HepG2 (cell line): ENCODE results near the gene SPATA12. TPM values are rescaled to one million over a fixed set of nuclear protein-coding genes. Genes with fewer than 3 reads are reported as not detected.

Experiments
- ELF3 ChIP-seq: IDR thresholded peaks from 2 replicates; pipeline ENCODE4 v1.6.1; 2016; ENCODE audit warnings: missing genetic modification reagents, missing compliant biosample characterization
- ETV5 ChIP-seq: IDR thresholded peaks from 2 replicates; pipeline ENCODE4 v1.6.1; 2018; ENCODE audit warnings: missing biosample characterization, missing genetic modification reagents, inconsistent platforms, borderline replicate concordance
- FOXA1 ChIP-seq, 2 experiments: fragments of 450-650 bp in 1 of 2; sonication (generic) in 1 of 2; formaldehyde crosslinking in 1 of 2; IDR thresholded peaks; 2 replicates each; pipeline versions ENCODE4 v1.4.0 to v1.6.1; 2016 to 2020; ENCODE audit warnings: missing genetic modification reagents in 1 of 2
- GATAD2A ChIP-seq: IDR thresholded peaks from 2 replicates; pipeline ENCODE4 v1.6.1; 2016
- GTF3A ChIP-seq: sonication (generic); formaldehyde crosslinking; conservative IDR thresholded peaks from 2 replicates; pipeline ENCODE4 v1.4.0; 2020; ENCODE audit warnings: mild to moderate bottlenecking, missing genetic modification reagents
- HIC2 ChIP-seq: sonication (generic); formaldehyde crosslinking; IDR thresholded peaks from 2 replicates; pipeline ENCODE4 v1.9.0; 2022; ENCODE audit warnings: low read depth, missing genetic modification reagents
- HNRNPK ChIP-seq: fragments of 200-400 bp; formaldehyde crosslinking; IDR thresholded peaks from 2 replicates; pipeline ENCODE4 v1.6.1; 2018; ENCODE audit warnings: low read length, low read depth, moderate library complexity, mild to moderate bottlenecking; ENCODE audit not compliant: poor library complexity, severe bottlenecking
- JUND ChIP-seq: sonication (generic); formaldehyde crosslinking; IDR thresholded peaks from 2 replicates; pipeline ENCODE4 v1.8.0; 2022; ENCODE audit warnings: mild to moderate bottlenecking, missing genetic modification reagents
- KDM1A ChIP-seq: IDR thresholded peaks from 2 replicates; pipeline ENCODE4 v1.6.1; 2016; ENCODE audit warnings: missing compliant biosample characterization
- MED1 ChIP-seq: sonication (generic); formaldehyde crosslinking; IDR thresholded peaks from 2 replicates; pipeline ENCODE4 v1.4.0; 2020; ENCODE audit warnings: missing genetic modification reagents
- NCOR1 ChIP-seq: fragments of 200-600 bp; sonication (generic); IDR thresholded peaks from 2 replicates; pipeline ENCODE4 v1.7.0; 2017; ENCODE audit warnings: antibody characterized with exemption, low read length, borderline replicate concordance
- RAD51 ChIP-seq: fragments of 450-650 bp; IDR thresholded peaks from 2 replicates; pipeline ENCODE4 v1.6.1; 2016; ENCODE audit warnings: borderline replicate concordance
- TEAD2 ChIP-seq: sonication (generic); formaldehyde crosslinking; IDR thresholded peaks from 2 replicates; pipeline ENCODE4 v1.9.0; 2021; ENCODE audit warnings: missing genetic modification reagents
- WIZ ChIP-seq: sonication (generic); formaldehyde crosslinking; IDR thresholded peaks from 2 replicates; pipeline ENCODE4 v1.5.1; 2020; ENCODE audit warnings: mild to moderate bottlenecking, missing genetic modification reagents
- ZGPAT ChIP-seq: IDR thresholded peaks from 2 replicates; pipeline ENCODE4 v1.6.1; 2016; ENCODE audit warnings: mild to moderate bottlenecking
- ZMYM2 ChIP-seq: sonication (generic); formaldehyde crosslinking; IDR thresholded peaks from 2 replicates; pipeline ENCODE4 v1.8.0; 2022; ENCODE audit warnings: mild to moderate bottlenecking, missing genetic modification reagents
- ZNF138 ChIP-seq: sonication (generic); formaldehyde crosslinking; IDR thresholded peaks from 2 replicates; pipeline ENCODE4 v1.5.0; 2020; ENCODE audit warnings: mild to moderate bottlenecking, low read depth, missing genetic modification reagents
- ZNF574 ChIP-seq: sonication (generic); formaldehyde crosslinking; IDR thresholded peaks from 2 replicates; pipeline ENCODE4 v1.4.0; 2020; ENCODE audit warnings: missing genetic modification reagents
- polyA plus RNA-seq, 8 experiments: library from polyadenylated mRNA; depleted of rRNA in 3 of 8; stranded (reverse) in 7 of 8; unstranded in 1 of 8; fragments of >200 nt; fragmentation: Illumina TruSeq in 4 of 8; extraction: Trizol in 4 of 8; gene quantifications; 2 replicates each; pipeline versions ENCODE4 v1.2.1 to v1.2.3, GENCODE V29; 2011 to 2016; ENCODE audit warnings: low read depth in 4 of 8, missing spikeins in 1 of 8, mixed read lengths in 1 of 8; ENCODE audit not compliant: insufficient read depth in 1 of 8
- total RNA-seq, 5 experiments: library from RNA; depleted of rRNA; stranded (reverse); fragments of >200 nt; fragmentation: Illumina TruSeq; extraction: Trizol; gene quantifications; 2 replicates each; pipeline ENCODE4 v1.2.3, GENCODE V29; 2016; ENCODE audit warnings: low read depth in 1 of 5
- TF ChIP-seq, protein P1 (sequence below): sonication (generic); formaldehyde crosslinking; IDR thresholded peaks from 2 replicates; pipeline ENCODE4 v1.4.0; 2020; ENCODE audit warnings: missing genetic modification reagents
- TF ChIP-seq, protein P2 (sequence below): IDR thresholded peaks from 2 replicates; pipeline ENCODE4 v1.6.1; 2016; ENCODE audit warnings: low read depth, control low read depth

Gene SPATA12
- total and polyA plus RNA-seq, 2 of the 13 experiments (the other 11 are each of a cell fraction or from before 2014, with no cell fraction given) = 0.09 to 0.25 TPM

DNA sequence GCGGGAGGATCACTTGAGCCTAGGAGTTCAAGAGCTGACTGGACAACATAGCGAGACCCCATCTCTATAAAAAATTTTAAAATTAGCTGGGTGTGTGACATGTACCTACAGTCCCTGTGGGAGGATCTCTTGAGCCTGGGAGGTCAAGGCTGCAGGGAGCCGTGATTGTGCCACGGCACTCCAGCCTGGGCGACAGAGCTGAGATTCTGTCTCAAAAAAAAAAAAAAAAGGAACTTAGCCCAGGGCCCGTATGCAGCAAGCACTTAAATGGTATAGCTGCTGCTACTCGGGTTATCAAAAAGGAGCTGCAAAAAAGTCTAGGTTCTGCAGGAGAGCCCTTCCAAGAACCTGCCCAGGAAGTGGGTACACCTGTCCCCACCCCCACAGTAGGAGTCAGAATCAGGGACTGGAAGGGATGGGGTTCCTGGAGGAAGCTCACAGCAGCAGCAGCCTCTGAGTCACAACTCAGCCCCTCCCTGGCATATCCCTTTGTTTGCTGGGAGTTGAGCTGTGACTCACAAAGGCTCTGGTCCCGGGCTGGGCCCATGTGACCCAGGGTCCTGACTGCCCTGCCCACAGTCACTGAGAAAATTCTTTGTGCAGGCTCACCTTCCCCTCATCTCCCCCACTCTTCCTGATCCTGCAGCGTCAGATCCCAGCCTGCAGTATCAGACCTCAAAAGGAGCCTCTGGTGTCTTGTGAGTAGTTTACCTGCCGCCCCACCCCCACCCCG, at the start of gene SPATA12 (continued):
- TF ChIP-seq JUND (CRISPR knock-in tag) (peak; percentile 78), FOXA1 (IDR thresholded peaks at IDR 0.05) (no peak), FOXA1 (CRISPR knock-in tag; IDR thresholded peaks at IDR 0.05) (0 out of 2 replicates have a peak, but pooled peaks have one; percentile 9), ZNF574 (no peak), ZMYM2 (CRISPR knock-in tag) (peak; percentile 36; the same call in 1 of the 2 replicates), MED1 (CRISPR knock-in tag) (peak; percentile 30; the same call in 1 of the 2 replicates), ZNF138 (CRISPR knock-in tag) (no peak), HIC2 (no peak), TEAD2 (no peak), GATAD2A (CRISPR knock-in tag) (peak; percentile 54; the same call in 1 of the 2 replicates), ELF3 (CRISPR knock-in tag) (peak; percentile 71; the same call in 1 of the 2 replicates), ZGPAT (CRISPR knock-in tag) (peak; percentile 37; the same call in 1 of the 2 replicates), KDM1A (CRISPR knock-in tag) (0 out of 2 replicates have a peak, but pooled peaks have one; percentile 38), ETV5 (CRISPR knock-in tag) (peak; percentile 48; the same call in 1 of the 2 replicates), NCOR1 (peak; percentile 17; the same call in 1 of the 2 replicates), RAD51 (peak; percentile 61; the same call in 1 of the 2 replicates), HNRNPK (no peak), GTF3A (no peak), WIZ (CRISPR knock-in tag) (no peak)
- TF ChIP-seq, protein P1, sequence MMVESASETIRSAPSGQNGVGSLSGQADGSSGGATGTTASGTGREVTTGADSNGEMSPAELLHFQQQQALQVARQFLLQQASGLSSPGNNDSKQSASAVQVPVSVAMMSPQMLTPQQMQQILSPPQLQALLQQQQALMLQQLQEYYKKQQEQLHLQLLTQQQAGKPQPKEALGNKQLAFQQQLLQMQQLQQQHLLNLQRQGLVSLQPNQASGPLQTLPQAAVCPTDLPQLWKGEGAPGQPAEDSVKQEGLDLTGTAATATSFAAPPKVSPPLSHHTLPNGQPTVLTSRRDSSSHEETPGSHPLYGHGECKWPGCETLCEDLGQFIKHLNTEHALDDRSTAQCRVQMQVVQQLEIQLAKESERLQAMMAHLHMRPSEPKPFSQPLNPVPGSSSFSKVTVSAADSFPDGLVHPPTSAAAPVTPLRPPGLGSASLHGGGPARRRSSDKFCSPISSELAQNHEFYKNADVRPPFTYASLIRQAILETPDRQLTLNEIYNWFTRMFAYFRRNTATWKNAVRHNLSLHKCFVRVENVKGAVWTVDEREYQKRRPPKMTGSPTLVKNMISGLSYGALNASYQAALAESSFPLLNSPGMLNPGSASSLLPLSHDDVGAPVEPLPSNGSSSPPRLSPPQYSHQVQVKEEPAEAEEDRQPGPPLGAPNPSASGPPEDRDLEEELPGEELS (CRISPR knock-in tag) = peak; percentile 32
- TF ChIP-seq, protein P2, sequence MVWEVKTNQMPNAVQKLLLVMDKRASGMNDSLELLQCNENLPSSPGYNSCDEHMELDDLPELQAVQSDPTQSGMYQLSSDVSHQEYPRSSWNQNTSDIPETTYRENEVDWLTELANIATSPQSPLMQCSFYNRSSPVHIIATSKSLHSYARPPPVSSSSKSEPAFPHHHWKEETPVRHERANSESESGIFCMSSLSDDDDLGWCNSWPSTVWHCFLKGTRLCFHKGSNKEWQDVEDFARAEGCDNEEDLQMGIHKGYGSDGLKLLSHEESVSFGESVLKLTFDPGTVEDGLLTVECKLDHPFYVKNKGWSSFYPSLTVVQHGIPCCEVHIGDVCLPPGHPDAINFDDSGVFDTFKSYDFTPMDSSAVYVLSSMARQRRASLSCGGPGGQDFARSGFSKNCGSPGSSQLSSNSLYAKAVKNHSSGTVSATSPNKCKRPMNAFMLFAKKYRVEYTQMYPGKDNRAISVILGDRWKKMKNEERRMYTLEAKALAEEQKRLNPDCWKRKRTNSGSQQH (CRISPR knock-in tag) = peak; percentile 44; the same call in 1 of the 2 replicates
